ENCODE measurements around the gene CMTM7. TPM values are rescaled to one million over a fixed set of nuclear protein-coding genes. Genes with fewer than 3 reads are reported as not detected.

CMTM7 gene
- total RNA-seq, 1 donor from 2014 or later: 24.6 TPM

DNA sequence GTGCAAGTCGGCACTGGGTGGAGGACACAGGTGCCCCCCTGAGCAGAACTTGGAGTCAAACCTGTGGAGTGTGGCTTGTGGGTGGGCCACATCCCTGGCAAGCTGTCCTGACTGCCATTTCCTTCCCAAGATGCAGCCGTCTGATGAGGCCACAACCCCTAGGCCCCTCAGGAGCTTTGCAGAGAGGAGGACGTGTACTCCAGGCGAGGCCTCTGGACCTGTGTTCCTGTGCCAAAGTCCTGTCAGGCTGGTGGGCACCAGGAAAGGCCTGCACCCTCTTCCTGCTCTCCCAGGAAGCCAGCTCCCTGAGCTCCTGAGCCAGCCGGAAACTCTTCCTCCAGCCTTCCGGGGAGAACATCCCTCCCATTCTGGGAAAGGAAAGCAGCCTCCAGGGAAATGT is 62.5 kb downstream of the CMTM7 start:
- TF ChIP-seq, protein P1, sequence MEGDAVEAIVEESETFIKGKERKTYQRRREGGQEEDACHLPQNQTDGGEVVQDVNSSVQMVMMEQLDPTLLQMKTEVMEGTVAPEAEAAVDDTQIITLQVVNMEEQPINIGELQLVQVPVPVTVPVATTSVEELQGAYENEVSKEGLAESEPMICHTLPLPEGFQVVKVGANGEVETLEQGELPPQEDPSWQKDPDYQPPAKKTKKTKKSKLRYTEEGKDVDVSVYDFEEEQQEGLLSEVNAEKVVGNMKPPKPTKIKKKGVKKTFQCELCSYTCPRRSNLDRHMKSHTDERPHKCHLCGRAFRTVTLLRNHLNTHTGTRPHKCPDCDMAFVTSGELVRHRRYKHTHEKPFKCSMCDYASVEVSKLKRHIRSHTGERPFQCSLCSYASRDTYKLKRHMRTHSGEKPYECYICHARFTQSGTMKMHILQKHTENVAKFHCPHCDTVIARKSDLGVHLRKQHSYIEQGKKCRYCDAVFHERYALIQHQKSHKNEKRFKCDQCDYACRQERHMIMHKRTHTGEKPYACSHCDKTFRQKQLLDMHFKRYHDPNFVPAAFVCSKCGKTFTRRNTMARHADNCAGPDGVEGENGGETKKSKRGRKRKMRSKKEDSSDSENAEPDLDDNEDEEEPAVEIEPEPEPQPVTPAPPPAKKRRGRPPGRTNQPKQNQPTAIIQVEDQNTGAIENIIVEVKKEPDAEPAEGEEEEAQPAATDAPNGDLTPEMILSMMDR (IDR thresholded peaks at IDR 0.05; ENCODE audit: unreplicated experiment): no peak
- Mint-ChIP-seq H3K4me3 (ENCODE audit: low read depth) (no peak overlapping the region), H3K27ac (no peak overlapping the region), H3K27me3 (peaks cover 4% of the 10 kb centered on the region), H3K4me1 (ENCODE audit: low read depth) (peaks cover 15% of the 10 kb centered on the region), H3K9me3 (ENCODE audit: low read depth) (no peaks in the 10 kb centered on the region), H3K36me3 (ENCODE audit: insufficient read depth) (peaks cover 16% of the 10 kb centered on the region)
- DNase-seq (ENCODE audit: low spot score, unreplicated experiment): no peak

DNA sequence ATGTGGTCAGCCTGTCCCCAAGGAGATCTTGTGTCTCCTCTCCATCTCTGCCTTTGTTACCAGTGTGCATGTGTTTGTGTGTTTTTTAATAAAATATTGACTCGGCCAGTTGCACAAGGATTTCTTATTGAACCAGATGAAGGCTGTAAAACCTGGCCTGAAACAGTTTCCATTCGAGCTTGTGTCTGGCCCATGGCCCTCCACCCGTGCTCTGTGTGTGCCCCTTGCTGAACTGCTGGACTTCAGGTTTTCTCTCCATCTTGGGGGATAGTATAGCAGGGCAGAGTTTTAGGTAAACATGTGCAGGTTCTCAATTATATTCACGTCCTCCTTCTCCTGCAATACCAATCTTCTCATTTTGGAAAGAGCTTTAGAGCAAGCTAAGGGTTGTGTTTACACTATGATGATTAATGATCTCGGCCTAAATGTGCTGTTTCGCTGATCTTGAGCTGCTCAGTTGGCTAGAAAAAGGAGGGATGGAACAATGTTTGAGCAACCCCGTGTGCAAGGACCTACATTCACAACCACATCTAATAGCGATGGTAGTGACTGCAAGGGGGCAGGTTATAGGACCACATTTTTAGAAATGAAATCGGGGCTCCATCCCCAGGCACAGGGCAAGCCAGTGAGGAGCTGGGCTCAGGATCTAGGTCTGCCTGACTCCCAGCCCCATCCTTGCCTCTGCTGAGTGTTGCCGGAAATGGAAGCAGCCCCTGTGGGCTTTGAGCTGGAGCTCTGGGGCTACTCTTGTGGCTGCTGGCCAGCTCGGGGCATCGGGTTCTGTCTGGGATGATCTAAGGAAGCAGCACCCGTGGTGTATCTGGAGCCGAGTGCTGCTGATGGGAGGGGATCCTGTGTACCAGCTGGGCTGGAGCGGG is 63.3 kb downstream of the CMTM7 start:
- Mint-ChIP-seq H3K9me3 (ENCODE audit: low read depth) (no peaks in the 10 kb centered on the region), H3K4me1 (ENCODE audit: low read depth) (peaks cover 19% of the 10 kb centered on the region), H3K4me3 (ENCODE audit: low read depth) (no peak overlapping the region), H3K27ac (peak overlapping the region; percentile 8), H3K36me3 (ENCODE audit: insufficient read depth) (peaks cover 16% of the 10 kb centered on the region), H3K27me3 (peaks cover 4% of the 10 kb centered on the region)
- TF ChIP-seq, protein P1 (IDR thresholded peaks at IDR 0.05; ENCODE audit: unreplicated experiment): no peak
- DNase-seq (ENCODE audit: low spot score, unreplicated experiment): no peak

DNA sequence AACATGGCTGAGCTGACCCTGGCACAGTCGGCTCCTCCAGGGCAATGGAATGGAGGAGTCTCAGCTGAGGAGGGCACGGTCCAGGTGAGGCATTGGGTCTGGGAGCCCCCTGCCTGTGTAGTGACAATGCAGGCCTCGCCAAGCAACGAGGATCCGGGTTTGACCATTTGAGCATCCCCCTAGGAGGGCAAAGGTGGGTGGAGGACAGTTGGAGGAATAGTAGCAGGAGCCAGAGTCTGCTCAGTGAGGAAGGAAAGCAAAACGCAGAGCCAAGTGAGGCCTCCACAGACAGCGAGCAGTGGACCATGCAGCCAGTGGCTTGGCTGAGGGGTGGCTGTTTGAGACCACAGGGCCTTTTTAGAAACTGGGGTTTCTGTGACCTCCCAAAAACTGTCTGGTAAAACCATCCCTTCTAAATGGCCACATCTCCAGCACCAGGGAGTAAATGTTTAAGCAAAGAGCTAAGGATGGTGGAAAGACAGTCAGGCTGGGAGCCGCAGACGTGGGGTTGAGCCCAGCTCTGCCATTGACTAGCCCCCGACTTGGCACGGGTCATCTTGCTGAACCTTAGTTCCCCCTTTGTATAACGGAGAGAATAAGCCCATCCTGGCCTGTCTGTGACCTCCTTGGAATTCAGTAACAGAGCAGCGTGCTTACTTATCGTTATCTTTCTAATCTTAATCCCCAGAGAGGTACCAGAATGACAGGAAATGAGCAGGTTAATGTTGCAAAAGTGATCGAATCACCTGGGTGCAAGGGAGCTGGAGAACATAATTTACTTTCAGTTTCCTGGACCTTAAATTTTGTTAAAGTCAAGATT is 64.2 kb downstream of the CMTM7 start:
- Mint-ChIP-seq H3K27me3 (peaks cover 4% of the 10 kb centered on the region), H3K9me3 (ENCODE audit: low read depth) (no peaks in the 10 kb centered on the region), H3K4me3 (ENCODE audit: low read depth) (no peak overlapping the region), H3K36me3 (ENCODE audit: insufficient read depth) (peaks cover 12% of the 10 kb centered on the region), H3K27ac (no peak overlapping the region), H3K4me1 (ENCODE audit: low read depth) (peaks cover 27% of the 10 kb centered on the region)
- TF ChIP-seq, protein P1 (IDR thresholded peaks at IDR 0.05; ENCODE audit: unreplicated experiment): no peak
- no peak for DNase-seq (ENCODE audit: low spot score, unreplicated experiment)

DNA sequence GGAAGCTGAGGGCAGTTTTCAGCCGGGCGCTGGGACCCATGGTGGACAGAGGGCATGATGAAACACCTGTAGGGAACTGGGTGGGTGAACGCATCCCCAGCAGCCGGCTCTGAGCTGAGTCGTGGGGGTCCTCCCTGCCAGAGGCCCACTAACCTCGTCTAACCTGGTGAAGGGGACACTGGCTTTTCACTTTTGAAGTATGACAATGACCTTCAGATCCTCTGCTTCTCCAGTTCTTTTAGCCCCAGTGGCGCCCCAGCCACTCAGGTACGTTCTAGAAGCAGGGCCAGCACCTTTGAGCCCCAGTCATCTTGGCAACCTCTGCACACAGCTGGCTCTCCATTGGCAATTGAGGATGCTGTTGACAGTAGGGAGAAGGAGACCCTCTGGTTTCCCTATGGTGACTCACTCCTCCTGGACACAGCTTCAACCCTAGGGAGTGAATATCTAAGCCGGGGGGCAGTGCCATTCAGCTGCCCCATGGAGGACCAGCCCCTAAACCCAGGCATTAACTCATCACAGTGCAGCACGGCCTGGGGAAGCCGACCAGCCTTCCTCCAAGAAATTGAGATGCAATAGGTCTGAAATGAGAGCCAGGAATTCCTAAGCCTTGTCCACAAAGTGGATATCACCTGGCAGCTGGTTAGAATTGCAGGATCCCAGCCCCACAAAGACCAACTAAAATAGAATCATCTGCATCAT is 64.9 kb downstream of the CMTM7 start:
- Mint-ChIP-seq H3K27ac (no peak overlapping the region), H3K4me1 (ENCODE audit: low read depth) (peaks cover 29% of the 10 kb centered on the region), H3K27me3 (peaks cover 4% of the 10 kb centered on the region), H3K4me3 (ENCODE audit: low read depth) (no peak overlapping the region), H3K9me3 (ENCODE audit: low read depth) (no peaks in the 10 kb centered on the region), H3K36me3 (ENCODE audit: insufficient read depth) (peaks cover 12% of the 10 kb centered on the region)
- TF ChIP-seq, protein P1 (IDR thresholded peaks at IDR 0.05; ENCODE audit: unreplicated experiment): no peak
- DNase-seq (ENCODE audit: low spot score, unreplicated experiment): no peak

DNA sequence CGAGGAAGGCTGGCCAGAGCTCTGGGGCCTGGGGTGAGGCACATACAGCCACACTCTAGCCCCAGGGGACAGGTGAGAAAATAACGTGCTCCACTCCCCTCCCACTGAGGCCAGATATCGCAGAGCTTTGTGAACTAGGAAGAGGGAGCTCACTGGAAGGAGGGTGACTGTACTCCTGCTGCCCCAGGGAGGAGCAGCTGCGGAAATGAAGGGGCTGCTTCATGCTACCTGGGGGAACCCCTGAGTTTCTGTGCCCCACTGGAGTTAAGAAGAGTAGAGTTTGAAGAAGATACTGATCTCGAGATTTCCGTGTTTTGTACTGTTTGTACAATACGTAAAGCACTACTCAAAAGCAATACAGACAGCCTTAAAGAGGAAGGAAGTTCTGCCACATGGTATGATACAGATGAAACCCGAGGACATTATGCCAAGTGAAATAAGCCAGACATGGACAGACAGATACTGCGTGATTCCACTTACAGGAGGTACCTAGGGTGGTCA is 66.4 kb downstream of the CMTM7 start:
- no peaks in the 10 kb centered on the region for H3K9me3 Mint-ChIP-seq (ENCODE audit: low read depth)
- peaks cover 9% of the 10 kb centered on the region for H3K36me3 Mint-ChIP-seq (ENCODE audit: insufficient read depth)
- TF ChIP-seq, protein P1 (IDR thresholded peaks at IDR 0.05; ENCODE audit: unreplicated experiment): no peak
- H3K4me1 Mint-ChIP-seq (ENCODE audit: low read depth): peaks cover 29% of the 10 kb centered on the region
- H3K4me3 Mint-ChIP-seq (ENCODE audit: low read depth): no peak overlapping the region
- H3K27me3 Mint-ChIP-seq: peaks cover 4% of the 10 kb centered on the region
- H3K27ac Mint-ChIP-seq: peak overlapping the region; percentile 53
- no peak for DNase-seq (ENCODE audit: low spot score, unreplicated experiment)
